Measurements from ENCODE around the gene HNRNPUL1.

GRCh38 chr19:41273076-41273475, 8.9 kb downstream of the HNRNPUL1 start:
- no peak for TF ChIP-seq EZH2 (optimal IDR thresholded peaks at IDR 0.05; ENCODE audit: low read depth, low read length)
- TF ChIP-seq, protein P1, sequence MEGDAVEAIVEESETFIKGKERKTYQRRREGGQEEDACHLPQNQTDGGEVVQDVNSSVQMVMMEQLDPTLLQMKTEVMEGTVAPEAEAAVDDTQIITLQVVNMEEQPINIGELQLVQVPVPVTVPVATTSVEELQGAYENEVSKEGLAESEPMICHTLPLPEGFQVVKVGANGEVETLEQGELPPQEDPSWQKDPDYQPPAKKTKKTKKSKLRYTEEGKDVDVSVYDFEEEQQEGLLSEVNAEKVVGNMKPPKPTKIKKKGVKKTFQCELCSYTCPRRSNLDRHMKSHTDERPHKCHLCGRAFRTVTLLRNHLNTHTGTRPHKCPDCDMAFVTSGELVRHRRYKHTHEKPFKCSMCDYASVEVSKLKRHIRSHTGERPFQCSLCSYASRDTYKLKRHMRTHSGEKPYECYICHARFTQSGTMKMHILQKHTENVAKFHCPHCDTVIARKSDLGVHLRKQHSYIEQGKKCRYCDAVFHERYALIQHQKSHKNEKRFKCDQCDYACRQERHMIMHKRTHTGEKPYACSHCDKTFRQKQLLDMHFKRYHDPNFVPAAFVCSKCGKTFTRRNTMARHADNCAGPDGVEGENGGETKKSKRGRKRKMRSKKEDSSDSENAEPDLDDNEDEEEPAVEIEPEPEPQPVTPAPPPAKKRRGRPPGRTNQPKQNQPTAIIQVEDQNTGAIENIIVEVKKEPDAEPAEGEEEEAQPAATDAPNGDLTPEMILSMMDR (IDR thresholded peaks at IDR 0.05; ENCODE audit: low read length) = no peak

All from MM.1S (cell line).